Right atrium auricular region (tissue), 2 donors: ENCODE data around the gene PC. TPM values are rescaled to one million over a fixed set of nuclear protein-coding genes. Genes with fewer than 3 reads are reported as not detected.

Source experiments
- DNase-seq: peaks from one replicate; pipeline ENCODE4 v3.0.0-alpha.2; 2019; ENCODE audit warnings: low spot score
- H3K27ac ChIP-seq, 2 donors: fragments of 200-600 bp; sonication (generic); 1 replicate in 1 of 2; 2 replicates in 1 of 2; pipeline ENCODE4 v1.5.1; 2016 to 2019
- H3K27me3 ChIP-seq, 2 donors: fragments of 200-600 bp; sonication (generic); one replicate each; pipeline versions ENCODE4 v1.5.1 to v1.6.0; 2017 to 2019
- H3K36me3 ChIP-seq: fragments of 200-600 bp; sonication (generic); one replicate; pipeline ENCODE4 v1.5.1; 2016
- H3K4me1 ChIP-seq, 2 donors: fragments of 200-600 bp; sonication (generic); one replicate each; pipeline versions ENCODE4 v1.5.1 to v1.6.0; 2017 to 2019
- H3K4me3 ChIP-seq, 2 donors: fragments of 200-600 bp; sonication (generic); 1 replicate in 1 of 2; 2 replicates in 1 of 2; pipeline ENCODE4 v1.5.1; 2017 to 2019; ENCODE audit warnings: mild to moderate bottlenecking in 1 of 2, moderate library complexity in 1 of 2
- H3K9me3 ChIP-seq, 2 donors: fragments of 200-600 bp; sonication (generic); one replicate each; pipeline ENCODE4 v1.5.1; 2019
- CTCF ChIP-seq, 2 donors: fragments of 200-600 bp; sonication (generic); IDR thresholded peaks; one replicate each; pipeline ENCODE4 v1.5.1; 2019; ENCODE audit warnings: antibody characterized with exemption in 2 of 2
- total RNA-seq, 2 donors: library from RNA; depleted of rRNA; stranded (reverse); fragments of >200 nt; gene quantifications; one replicate each; pipeline ENCODE4 v1.1.0, GENCODE V29; 2016

Gene PC
- total RNA-seq, 2 donors from 2014 or later, result 8.6 to 9.3 TPM

GRCh38 chr11:66910669-66911068, 47.5 kb downstream of the PC start:
- Histone ChIP-seq H3K4me3 (no peak overlapping the region), H3K36me3 (no peaks in the 10 kb centered on the region), H3K9me3 (no peaks in the 10 kb centered on the region)

GRCh38 chr11:66910016-66910415, 48.2 kb downstream of the PC start:
- no peak overlapping the region for H3K27ac ChIP-seq
- no peak for TF ChIP-seq CTCF (IDR thresholded peaks at IDR 0.05)

More at GRCh38 chr11:66910669-66911068, 47.5 kb downstream of the PC start:
- TF ChIP-seq CTCF (IDR thresholded peaks at IDR 0.05), result no peak
- no peak for DNase-seq
- Histone ChIP-seq H3K27ac (no peak overlapping the region), H3K4me1 (peaks cover 0 to 9% of the 10 kb centered on the region in 2 donors), H3K27me3 (no peaks in the 10 kb centered on the region)

GRCh38 chr11:66909181-66909580, 49.0 kb downstream of the PC start:
- DNase-seq, result no peak
- no peak for TF ChIP-seq CTCF (IDR thresholded peaks at IDR 0.05)
- Histone ChIP-seq H3K27ac (no peak overlapping the region), H3K27me3 (no peaks in the 10 kb centered on the region), H3K36me3 (no peaks in the 10 kb centered on the region), H3K9me3 (no peaks in the 10 kb centered on the region), H3K4me1 (peaks cover 0 to 9% of the 10 kb centered on the region in 2 donors), H3K4me3 (no peak overlapping the region)

More at GRCh38 chr11:66910016-66910415, 48.2 kb downstream of the PC start:
- peaks cover 0 to 9% of the 10 kb centered on the region in 2 donors for H3K4me1 ChIP-seq
- no peak for DNase-seq
- no peak overlapping the region for H3K4me3 ChIP-seq
- H3K27me3 ChIP-seq, result no peaks in the 10 kb centered on the region
- no peaks in the 10 kb centered on the region for H3K9me3 ChIP-seq
- no peaks in the 10 kb centered on the region for H3K36me3 ChIP-seq

GRCh38 chr11:66907751-66908630, 50.2 kb downstream of the PC start:
- Histone ChIP-seq H3K9me3 (no peaks in the 10 kb centered on the region), H3K36me3 (no peaks in the 10 kb centered on the region), H3K4me3 (no peak overlapping the region), H3K27me3 (no peaks in the 10 kb centered on the region), H3K4me1 (peaks cover 0 to 9% of the 10 kb centered on the region in 2 donors), H3K27ac (no peak overlapping the region)
- DNase-seq, result no peak
- no peak for TF ChIP-seq CTCF (IDR thresholded peaks at IDR 0.05)

GRCh38 chr11:66906061-66906733, 52.0 kb downstream of the PC start:
- Histone ChIP-seq H3K4me1 (peaks cover 0 to 9% of the 10 kb centered on the region in 2 donors), H3K27me3 (no peaks in the 10 kb centered on the region), H3K27ac (no peak overlapping the region), H3K4me3 (no peak overlapping the region), H3K9me3 (no peaks in the 10 kb centered on the region), H3K36me3 (no peaks in the 10 kb centered on the region)
- no peak for TF ChIP-seq CTCF (IDR thresholded peaks at IDR 0.05)
- no peak for DNase-seq
